Measurements from ENCODE around the gene JHY. TPM values are rescaled to one million over a fixed set of nuclear protein-coding genes. Genes with fewer than 3 reads are reported as not detected.
A peak's percentile ranks its signal among the peaks of the same experiment; 100 is the strongest.

JHY gene
- total and polyA plus RNA-seq, 8 donors: 7.3 to 10.0 (median 8.5) TPM

DNA sequence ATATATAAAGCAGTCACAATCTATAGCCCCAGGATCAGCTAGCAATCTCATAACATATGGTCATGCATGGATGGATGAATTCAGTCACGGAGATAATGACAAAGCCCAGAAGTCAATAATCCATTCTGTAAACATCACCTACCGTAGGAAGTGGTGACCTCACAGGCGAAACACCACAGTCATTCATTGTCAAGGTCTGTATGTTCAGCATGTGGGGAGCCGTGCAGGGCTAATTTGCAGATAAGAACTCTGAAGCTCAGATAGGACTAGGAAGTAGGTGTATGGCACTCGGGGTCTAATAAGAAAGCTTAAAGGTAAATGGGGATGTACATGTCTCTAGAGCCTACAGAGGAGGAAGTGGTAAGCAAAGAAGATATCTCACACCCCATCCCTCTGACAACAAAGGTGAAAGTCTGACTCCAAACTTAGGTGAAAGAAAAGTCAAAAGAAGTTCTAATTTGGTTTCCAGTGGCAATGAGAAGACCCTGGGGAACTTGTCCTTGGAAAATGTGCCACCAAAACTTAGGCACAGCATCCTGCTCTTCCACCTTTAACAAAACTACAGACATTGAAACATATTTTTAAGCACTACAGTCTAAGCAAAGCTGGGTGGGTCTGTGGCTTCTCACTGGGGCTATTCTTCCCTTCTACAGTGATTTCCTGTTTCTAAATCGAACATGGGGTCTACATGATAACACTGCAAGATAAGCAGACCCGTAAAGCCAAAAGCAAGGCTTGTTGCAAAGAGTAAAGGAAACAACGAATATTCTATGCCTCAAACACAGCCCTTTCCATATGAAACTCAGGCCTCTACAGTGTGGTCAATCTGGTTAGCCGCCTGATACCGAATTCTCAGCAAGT is 39.0 kb upstream of the JHY start:
- no peaks in the 10 kb centered on the region for H3K27me3 ChIP-seq
- TF ChIP-seq, protein P1, sequence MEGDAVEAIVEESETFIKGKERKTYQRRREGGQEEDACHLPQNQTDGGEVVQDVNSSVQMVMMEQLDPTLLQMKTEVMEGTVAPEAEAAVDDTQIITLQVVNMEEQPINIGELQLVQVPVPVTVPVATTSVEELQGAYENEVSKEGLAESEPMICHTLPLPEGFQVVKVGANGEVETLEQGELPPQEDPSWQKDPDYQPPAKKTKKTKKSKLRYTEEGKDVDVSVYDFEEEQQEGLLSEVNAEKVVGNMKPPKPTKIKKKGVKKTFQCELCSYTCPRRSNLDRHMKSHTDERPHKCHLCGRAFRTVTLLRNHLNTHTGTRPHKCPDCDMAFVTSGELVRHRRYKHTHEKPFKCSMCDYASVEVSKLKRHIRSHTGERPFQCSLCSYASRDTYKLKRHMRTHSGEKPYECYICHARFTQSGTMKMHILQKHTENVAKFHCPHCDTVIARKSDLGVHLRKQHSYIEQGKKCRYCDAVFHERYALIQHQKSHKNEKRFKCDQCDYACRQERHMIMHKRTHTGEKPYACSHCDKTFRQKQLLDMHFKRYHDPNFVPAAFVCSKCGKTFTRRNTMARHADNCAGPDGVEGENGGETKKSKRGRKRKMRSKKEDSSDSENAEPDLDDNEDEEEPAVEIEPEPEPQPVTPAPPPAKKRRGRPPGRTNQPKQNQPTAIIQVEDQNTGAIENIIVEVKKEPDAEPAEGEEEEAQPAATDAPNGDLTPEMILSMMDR (IDR thresholded peaks at IDR 0.05): no peak
- H3K9me3 ChIP-seq: no peaks in the 10 kb centered on the region
- ATAC-seq: no peak
- H3K36me3 ChIP-seq: no peaks in the 10 kb centered on the region
- H3K4me1 ChIP-seq: no peaks in the 10 kb centered on the region
- no peak overlapping the region for H3K27ac ChIP-seq
- intact Hi-C loops (cut with DNase I): no loop called here
- DNase-seq: no peak
- no peak overlapping the region for H3K4me3 ChIP-seq

DNA sequence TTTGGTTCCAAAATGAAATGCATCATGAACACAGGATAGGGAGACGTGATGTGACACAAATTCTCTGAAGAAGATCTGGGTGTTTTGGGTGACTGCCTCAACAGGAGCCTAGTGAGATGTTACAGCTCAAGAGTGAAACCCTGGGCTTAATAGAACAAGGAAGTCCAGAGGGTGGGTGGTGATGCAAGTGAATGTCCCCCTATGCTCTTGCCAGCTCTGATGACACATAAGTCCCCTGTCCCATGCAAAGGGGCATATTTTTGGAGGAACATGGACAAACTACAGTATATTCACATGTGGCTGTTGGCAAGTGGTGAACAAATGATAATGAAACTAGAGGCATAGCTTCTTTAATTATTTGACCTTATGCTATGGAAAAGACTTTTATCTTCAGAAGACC is 35.1 kb upstream of the JHY start:
- ATAC-seq (no peak), DNase-seq (no peak)
- no peaks in the 10 kb centered on the region for H3K4me1 ChIP-seq
- TF ChIP-seq, protein P1 (IDR thresholded peaks at IDR 0.05): no peak
- H3K9me3 ChIP-seq: no peaks in the 10 kb centered on the region
- no peaks in the 10 kb centered on the region for H3K27me3 ChIP-seq
- intact Hi-C loops (cut with DNase I): no loop called here
- no peak overlapping the region for H3K4me3 ChIP-seq
- no peak overlapping the region for H3K27ac ChIP-seq
- H3K36me3 ChIP-seq: no peaks in the 10 kb centered on the region

DNA sequence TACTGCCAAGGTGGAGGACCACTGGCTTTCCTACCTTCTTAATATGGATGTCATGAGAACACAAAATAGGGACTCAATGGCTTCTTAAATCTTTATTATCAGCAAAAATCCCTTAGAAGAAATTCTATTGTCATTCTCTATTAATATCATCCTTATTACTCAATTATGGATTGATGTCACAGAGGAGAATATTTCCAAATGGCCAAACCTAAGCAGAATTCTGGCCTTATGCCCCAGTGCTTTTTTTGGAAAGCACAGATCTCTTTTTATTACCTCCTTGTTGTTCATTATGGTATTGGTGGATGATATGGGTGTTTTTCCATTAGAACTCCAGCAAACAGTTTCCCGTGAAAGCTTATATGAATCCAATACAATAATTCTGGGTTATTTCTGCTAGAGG is 34.4 kb upstream of the JHY start:
- H3K36me3 ChIP-seq: no peaks in the 10 kb centered on the region
- H3K27me3 ChIP-seq: no peaks in the 10 kb centered on the region
- TF ChIP-seq, protein P1 (IDR thresholded peaks at IDR 0.05): no peak
- ATAC-seq: no peak
- intact Hi-C loops (cut with DNase I): no loop called here
- H3K4me3 ChIP-seq: no peak overlapping the region
- no peaks in the 10 kb centered on the region for H3K4me1 ChIP-seq
- no peak overlapping the region for H3K27ac ChIP-seq
- DNase-seq: no peak
- H3K9me3 ChIP-seq: no peaks in the 10 kb centered on the region

DNA sequence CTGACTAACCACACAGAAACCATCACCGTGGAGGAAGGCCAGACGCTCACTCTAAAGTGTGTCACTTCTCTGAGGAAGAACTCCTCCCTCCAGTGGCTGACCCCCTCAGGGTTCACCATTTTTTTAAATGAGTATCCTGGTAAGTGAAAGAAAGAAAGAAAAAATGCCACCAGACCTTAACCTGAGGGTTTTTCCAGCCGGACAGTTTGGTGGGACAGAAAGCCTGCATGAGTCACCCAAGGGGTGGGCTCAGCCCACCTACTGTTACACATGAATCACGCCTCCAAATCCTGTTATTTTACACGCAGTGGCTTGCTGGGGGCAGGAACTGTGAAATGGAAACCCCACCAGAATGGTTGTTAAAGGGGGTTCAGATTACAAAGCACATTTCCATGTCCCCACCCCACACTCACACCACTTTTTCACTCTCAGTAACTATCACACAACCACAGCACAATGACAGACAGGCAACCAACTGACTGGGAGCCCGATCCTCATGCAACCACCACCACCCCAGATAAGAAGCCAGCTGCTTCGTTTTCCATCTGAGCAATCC is 32.4 kb upstream of the JHY start:
- Histone ChIP-seq H3K4me1 (peaks cover 0 to 7% of the 10 kb centered on the region in 2 donors), H3K36me3 (no peaks in the 10 kb centered on the region), H3K9me3 (no peaks in the 10 kb centered on the region), H3K27me3 (no peaks in the 10 kb centered on the region), H3K27ac (no peak overlapping the region), H3K4me3 (no peak overlapping the region)
- TF ChIP-seq, protein P1 (IDR thresholded peaks at IDR 0.05): no peak
- no peak for DNase-seq
- intact Hi-C loops (cut with DNase I): loop anchor here in 1 of 2 donors (5.0 kb wide), 2 partner anchors 53 to 218 kb away; no protein-coding TSS in a partner anchor
- no peak for ATAC-seq

DNA sequence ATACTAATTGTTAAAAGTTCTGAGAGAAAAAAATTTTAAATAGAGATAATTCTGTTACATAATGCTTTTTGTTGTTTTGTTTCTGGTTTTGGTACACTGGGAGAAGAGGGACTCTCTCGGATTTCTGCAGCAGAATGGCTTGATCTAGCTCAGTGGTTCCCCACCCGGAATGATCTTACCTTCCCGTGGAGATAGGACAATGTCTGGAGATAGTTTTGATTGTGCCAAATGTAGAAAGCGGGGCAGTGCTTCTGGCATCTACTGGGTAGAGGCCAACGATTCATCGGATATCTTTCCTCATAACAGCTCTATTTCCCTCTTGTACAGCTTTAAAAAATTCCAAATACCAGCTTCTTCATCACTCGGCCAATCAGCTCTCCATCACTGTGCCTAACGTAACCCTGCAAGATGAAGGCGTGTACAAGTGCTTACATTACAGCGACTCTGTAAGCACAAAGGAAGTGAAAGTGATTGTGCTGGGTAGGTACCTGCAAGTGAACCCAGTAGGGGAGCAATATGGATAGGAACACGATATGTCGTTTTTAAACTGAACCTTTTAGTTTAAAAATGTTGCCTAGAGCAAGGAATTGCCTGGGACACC is 31.1 kb upstream of the JHY start:
- Histone ChIP-seq H3K27me3 (no peaks in the 10 kb centered on the region), H3K27ac (no peak overlapping the region), H3K36me3 (no peaks in the 10 kb centered on the region), H3K4me3 (no peak overlapping the region), H3K4me1 (peaks cover 0 to 12% of the 10 kb centered on the region in 2 donors), H3K9me3 (no peaks in the 10 kb centered on the region)
- DNase-seq (no peak), ATAC-seq (peak; percentile 62)
- TF ChIP-seq, protein P1 (IDR thresholded peaks at IDR 0.05): no peak
- intact Hi-C loops (cut with DNase I): loop anchor here in 1 of 2 donors (5.0 kb wide), 2 partner anchors 54 to 219 kb away; no protein-coding TSS in a partner anchor

Measured in left lung (tissue), 10 donors.